AG04449 (cell line): Measurements from ENCODE around the gene IZUMO4.

ENCODE experiments used
- CTCF ChIA-PET: fragments of 350-600 bp; formaldehyde crosslinking; extraction: SDS; loops from one replicate; lab custom pipeline; 2021; ENCODE audit warnings: antibody characterized with exemption; lab: Yijun Ruan, JAX
- POLR2A ChIA-PET: fragments of 400-600, 350-600 bp; formaldehyde crosslinking; extraction: SDS; loops from one replicate; lab custom pipeline; 2020; ENCODE audit warnings: antibody characterized with exemption, inconsistent platforms; lab: Yijun Ruan, JAX
- DNase-seq: peaks from one replicate; pipeline ENCODE4 v3.0.0-alpha.2; 2010; ENCODE audit warnings: low read depth, low spot score
- H3K4me3 ChIP-seq: 2 replicates; pipeline ENCODE4 v1.5.1; 2011; ENCODE audit warnings: low read depth, mild to moderate bottlenecking, control low read depth, low read length
- TF ChIP-seq, protein P1 (sequence below): IDR thresholded peaks from one replicate; pipeline ENCODE4 v1.5.1; 2011; ENCODE audit warnings: mild to moderate bottlenecking, moderate library complexity, low read length, control low read depth, inconsistent platforms; ENCODE audit not compliant: insufficient read depth; ENCODE audit errors: missing control alignments

IZUMO4 gene

GRCh38 chr19:2072757-2073551, 23.8 kb upstream of the IZUMO4 start:
- ChIA-PET POLR2A (no interaction called here), CTCF (interaction anchor here (0.9 kb wide), 1 partner anchor 8 kb away, joined by 3 read pairs; no protein-coding TSS in a partner anchor)
- TF ChIP-seq, protein P1, sequence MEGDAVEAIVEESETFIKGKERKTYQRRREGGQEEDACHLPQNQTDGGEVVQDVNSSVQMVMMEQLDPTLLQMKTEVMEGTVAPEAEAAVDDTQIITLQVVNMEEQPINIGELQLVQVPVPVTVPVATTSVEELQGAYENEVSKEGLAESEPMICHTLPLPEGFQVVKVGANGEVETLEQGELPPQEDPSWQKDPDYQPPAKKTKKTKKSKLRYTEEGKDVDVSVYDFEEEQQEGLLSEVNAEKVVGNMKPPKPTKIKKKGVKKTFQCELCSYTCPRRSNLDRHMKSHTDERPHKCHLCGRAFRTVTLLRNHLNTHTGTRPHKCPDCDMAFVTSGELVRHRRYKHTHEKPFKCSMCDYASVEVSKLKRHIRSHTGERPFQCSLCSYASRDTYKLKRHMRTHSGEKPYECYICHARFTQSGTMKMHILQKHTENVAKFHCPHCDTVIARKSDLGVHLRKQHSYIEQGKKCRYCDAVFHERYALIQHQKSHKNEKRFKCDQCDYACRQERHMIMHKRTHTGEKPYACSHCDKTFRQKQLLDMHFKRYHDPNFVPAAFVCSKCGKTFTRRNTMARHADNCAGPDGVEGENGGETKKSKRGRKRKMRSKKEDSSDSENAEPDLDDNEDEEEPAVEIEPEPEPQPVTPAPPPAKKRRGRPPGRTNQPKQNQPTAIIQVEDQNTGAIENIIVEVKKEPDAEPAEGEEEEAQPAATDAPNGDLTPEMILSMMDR = no peak
- no peak overlapping the region for H3K4me3 ChIP-seq
- DNase-seq = no peak

DNA sequence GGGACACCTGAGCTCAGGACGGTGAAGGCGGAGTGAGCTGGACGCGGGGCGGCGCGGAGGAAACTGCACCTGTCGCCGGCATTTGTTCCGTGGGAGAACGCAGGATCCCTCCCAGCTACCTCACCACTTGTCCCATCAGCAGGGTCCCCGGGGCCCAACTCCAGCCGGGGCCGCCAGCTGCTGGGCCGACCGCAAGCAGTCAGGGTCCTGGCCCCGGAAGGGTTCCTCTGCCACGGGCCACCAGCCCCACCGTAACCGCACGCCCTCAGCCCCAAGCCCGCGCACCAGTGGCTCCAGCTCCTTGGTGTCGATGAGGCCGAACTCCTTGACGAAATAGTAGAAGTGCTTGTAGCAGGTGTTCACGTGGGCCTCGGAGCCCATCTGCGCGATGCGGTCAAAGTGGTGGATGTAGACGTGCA, 20.2 kb upstream of the IZUMO4 start:
- POLR2A ChIA-PET = no interaction called here
- DNase-seq = no peak
- no peak overlapping the region for H3K4me3 ChIP-seq
- CTCF ChIA-PET = interaction anchor here (0.9 kb wide), 1 partner anchor 57 kb away, joined by 3 read pairs; no protein-coding TSS in a partner anchor
- TF ChIP-seq, protein P1 = no peak

DNA sequence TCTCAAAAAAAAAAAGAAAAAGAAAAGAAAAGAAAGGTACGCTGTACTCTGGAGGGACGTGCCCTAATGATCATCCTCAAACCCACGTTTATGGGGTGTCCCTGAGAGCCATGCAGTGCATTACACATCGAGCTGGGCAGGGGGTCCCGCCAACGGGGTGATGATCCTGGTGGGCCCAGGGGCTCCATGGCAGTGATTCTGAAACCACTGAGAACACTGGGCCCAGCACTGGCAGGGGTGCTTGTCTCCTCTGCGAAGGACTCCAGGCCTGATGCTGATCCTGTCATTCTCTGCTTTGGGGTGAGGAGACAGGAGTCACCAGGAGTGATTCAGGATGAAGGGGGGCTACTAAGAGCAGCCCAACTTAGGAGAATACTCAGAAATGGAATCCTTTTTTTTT, 19.3 kb upstream of the IZUMO4 start:
- POLR2A ChIA-PET = no interaction called here
- CTCF ChIA-PET = interaction anchor here (2.4 kb wide), 1 partner anchor 8 kb away, joined by 16 read pairs; no protein-coding TSS in a partner anchor
- H3K4me3 ChIP-seq = no peak overlapping the region
- TF ChIP-seq, protein P1 = no peak
- DNase-seq = no peak

- TF ChIP-seq, protein P1 = no peak
- no peak overlapping the region for H3K4me3 ChIP-seq
- POLR2A ChIA-PET = no interaction called here
- CTCF ChIA-PET = interaction anchor here (1.2 to 2.4 kb wide), 2 partner anchors 9 to 58 kb away, joined by 5 to 16 read pairs; no protein-coding TSS in a partner anchor
- DNase-seq = no peak
Observed at GRCh38 chr19:2077833-2078619, 18.7 kb upstream of the IZUMO4 start.

DNA sequence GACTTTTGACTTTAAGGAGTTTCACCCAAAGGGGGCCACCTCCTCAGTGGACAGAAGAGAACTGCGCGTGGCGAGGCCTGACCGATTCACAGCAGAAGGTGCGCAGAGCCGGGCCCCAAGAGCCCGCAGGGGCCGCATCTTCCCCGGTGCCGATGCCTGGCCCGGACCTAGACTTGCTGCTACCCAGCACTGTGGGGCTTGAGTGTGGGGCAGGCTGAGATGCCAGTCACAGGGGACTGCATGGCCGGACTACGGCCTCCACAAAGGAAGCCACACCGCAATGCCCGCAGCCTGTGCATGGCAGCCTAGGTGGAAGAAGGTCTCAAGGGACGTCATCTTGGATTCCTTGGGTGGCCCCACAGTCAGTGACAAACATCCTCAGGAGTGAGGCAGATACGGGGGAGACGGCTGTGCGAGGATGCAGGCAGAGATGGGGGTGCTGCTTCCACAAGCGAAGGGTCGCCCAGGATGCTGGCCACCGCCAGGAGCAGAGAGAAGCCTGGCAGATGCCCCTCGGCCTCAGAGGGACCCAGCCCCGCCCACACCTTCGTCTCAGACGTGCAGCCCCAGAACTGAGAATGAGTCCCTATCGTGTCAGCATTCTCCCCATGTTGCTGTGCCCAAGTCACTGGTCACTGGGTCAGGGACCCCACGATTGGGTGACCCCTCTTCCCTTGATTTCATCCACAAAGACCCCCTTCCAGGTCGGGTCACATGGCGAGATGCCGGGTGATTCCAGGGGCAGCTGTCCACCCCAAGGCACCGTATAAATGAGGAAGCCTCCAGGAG, 17.4 kb upstream of the IZUMO4 start:
- ChIA-PET CTCF (interaction anchor here (1.2 to 2.4 kb wide), 2 partner anchors 10 to 60 kb away, joined by 5 to 16 read pairs; no protein-coding TSS in a partner anchor), POLR2A (no interaction called here)
- TF ChIP-seq, protein P1 = no peak
- no peak for DNase-seq
- no peak overlapping the region for H3K4me3 ChIP-seq
